Stomach (tissue), 9 donors: ENCODE results near the gene HMGN1. TPM values are rescaled to one million over a fixed set of nuclear protein-coding genes. Genes with fewer than 3 reads are reported as not detected.
"Not testable (repeated sequence)": the region's sequence is repeated elsewhere in the genome, so short reads cannot be mapped to it uniquely, and the experiment has no call there.

ENCODE experiments used
- DNase-seq, 2 donors: peaks; one replicate each; pipeline versions ENCODE4 v3.0.0 to v3.0.0-alpha.2; 2013 to 2019
- H3K27ac ChIP-seq, 5 donors: fragments of 200-600 bp in 4 of 5; sonication (generic) in 4 of 5; one replicate each; pipeline ENCODE4 v1.5.1; 2013 to 2019; ENCODE audit warnings: mild to moderate bottlenecking in 1 of 5, moderate library complexity in 1 of 5
- H3K27me3 ChIP-seq, 3 donors: fragments of 200-600 bp; sonication (generic); one replicate each; pipeline ENCODE4 v1.5.1; 2017 to 2019; ENCODE audit warnings: mixed run types in 1 of 3
- H3K36me3 ChIP-seq, 4 donors: fragments of 200-600 bp; sonication (generic); 1 replicate in 3 of 4; 2 replicates in 1 of 4; pipeline ENCODE4 v1.5.1; 2016 to 2019
- H3K4me1 ChIP-seq, 4 donors: fragments of 200-600 bp; sonication (generic); one replicate each; pipeline ENCODE4 v1.5.1; 2016 to 2019
- H3K4me3 ChIP-seq, 4 donors: fragments of 200-600 bp; sonication (generic) in 3 of 4; one replicate each; pipeline ENCODE4 v1.5.1; 2016 to 2019; ENCODE audit warnings: mild to moderate bottlenecking in 1 of 4
- H3K9me3 ChIP-seq, 4 donors: fragments of 200-600 bp; sonication (generic); one replicate each; pipeline ENCODE4 v1.5.1; 2016 to 2019
- CTCF ChIP-seq, 7 experiments: fragments of 450-650 bp in 4 of 7; fragments of 200-600 bp in 3 of 7; sonication (generic) in 3 of 7; IDR thresholded peaks; one replicate each; pipeline ENCODE4 v1.5.1; 2016 to 2019; ENCODE audit warnings: antibody characterized with exemption in 7 of 7, control low read depth in 2 of 7, mild to moderate bottlenecking in 1 of 7
- EP300 ChIP-seq: sonication (generic); formaldehyde crosslinking; IDR thresholded peaks from one replicate; pipeline ENCODE4 v1.6.1; 2017; ENCODE audit warnings: antibody characterized with exemption
- POLR2A ChIP-seq, 4 donors: fragments of 450-650 bp; IDR thresholded peaks; one replicate each; pipeline ENCODE4 v1.6.1; 2016; ENCODE audit warnings: antibody characterized with exemption in 4 of 4, control low read depth in 2 of 4, mild to moderate bottlenecking in 1 of 4, moderate library complexity in 1 of 4
- POLR2AphosphoS5 ChIP-seq, 3 donors: sonication (generic); formaldehyde crosslinking; IDR thresholded peaks; one replicate each; pipeline ENCODE4 v1.6.1; 2016; ENCODE audit warnings: antibody characterized with exemption in 3 of 3
- whole genome bisulfite sequencing, 5 donors: extraction: QIAGEN DNeasy Blood & Tissue Kit in 3 of 5; methylation state at CpG; one replicate each; pipeline versions ENCODE4 v1.1.5 to v1.1.7; 2013 to 2018; 5-methylcytosine and 5-hydroxymethylcytosine counted together
- intact Hi-C: fragments of 100-400 bp; cut with DNase I; formaldehyde crosslinking; loops from one replicate; pipeline ENCODE4 v1.15.1; 2023; ENCODE audit warnings: low total_unique reads
- polyA plus RNA-seq, 3 donors: library from polyadenylated mRNA; stranded (reverse); fragments of 200-250 nt; gene quantifications; one replicate each; pipeline ENCODE4 v1.2.3, GENCODE V29; 2013
- total RNA-seq, 5 donors: library from RNA; depleted of rRNA; stranded (reverse); fragments of >200 nt; gene quantifications; one replicate each; pipeline versions ENCODE4 v1.1.0 to v1.2.3, GENCODE V29; 2014 to 2016
- donor health status: healthy with polysubstance abuse.
- donor health status: Bipolar disorder and iron deficiency.
- donor health status: healthy.

HMGN1 gene
- total and polyA plus RNA-seq, 8 donors: 39.1 to 321 (median 131) TPM

DNA sequence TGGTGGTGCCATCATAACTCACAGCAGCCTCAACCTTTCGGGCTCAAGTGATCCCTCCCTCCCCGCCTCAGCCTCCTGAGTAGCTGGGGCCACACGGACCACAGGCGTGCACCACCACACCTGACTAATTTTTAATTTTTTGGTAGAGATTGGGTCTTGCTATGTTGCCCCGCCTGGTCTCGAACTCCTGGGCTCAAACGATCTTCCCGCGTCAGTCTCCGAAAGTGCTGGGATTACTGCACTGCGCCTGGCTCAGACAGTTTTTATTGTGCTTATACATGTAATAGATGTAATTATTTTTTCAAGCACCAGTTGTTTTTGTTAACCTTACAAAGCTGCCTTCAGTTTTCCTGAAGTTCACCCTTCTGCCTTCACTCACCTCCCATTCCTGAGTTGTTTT lies 38.0 kb upstream of the HMGN1 start:
- H3K9me3 ChIP-seq: no peaks in the 10 kb centered on the region
- peak overlapping the region in 1 of 4 donors; percentile 49 for H3K4me3 ChIP-seq
- H3K27me3 ChIP-seq: no peaks in the 10 kb centered on the region
- H3K36me3 ChIP-seq: peaks cover 3 to 13% (median 11%) of the 10 kb centered on the region in 4 donors
- peak overlapping the region in 4 of 5 donors; percentile 65 to 85 (median 79) for H3K27ac ChIP-seq
- intact Hi-C loops: no loop called here
- no peak for DNase-seq
- TF ChIP-seq EP300 (no peak), CTCF (IDR thresholded peaks at IDR 0.05) (no peak), POLR2A (IDR thresholded peaks at IDR 0.05) (no peak), POLR2AphosphoS5 (IDR thresholded peaks at IDR 0.05) (no peak)
- peaks cover 9 to 62% (median 49%) of the 10 kb centered on the region in 4 donors for H3K4me1 ChIP-seq
- 93 to 95% (median 94%) methylated on average over 11 of the region's 11 CpGs for WGBS, 5 donors

DNA sequence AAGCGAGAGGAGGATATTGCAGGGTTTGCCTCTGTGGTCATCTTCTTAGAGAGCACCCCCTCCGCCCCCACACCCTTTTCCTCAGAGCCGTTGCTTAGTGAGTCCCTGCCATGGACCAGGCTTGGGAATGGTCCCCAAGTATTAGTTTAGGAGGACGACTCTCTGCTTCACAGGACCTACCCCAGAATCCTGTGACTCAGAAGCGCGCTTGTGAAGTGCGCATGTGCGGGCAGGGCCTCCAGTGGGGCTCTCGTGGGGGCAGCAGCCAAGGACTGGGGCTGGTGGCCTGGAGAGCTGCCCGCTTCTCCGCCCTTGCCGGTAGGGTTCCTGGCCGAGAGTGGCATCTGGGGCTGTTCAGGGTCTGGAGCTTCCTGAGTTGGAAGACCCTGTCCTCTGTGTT lies 37.3 kb upstream of the HMGN1 start:
- 53 to 71% (median 63%) methylated on average over 11 to 13 of the region's 13 CpGs for WGBS, 5 donors
- Histone ChIP-seq H3K36me3 (peaks cover 0 to 8% (median 4%) of the 10 kb centered on the region in 4 donors), H3K27ac (peak overlapping the region; percentile 65 to 85 (median 76)), H3K27me3 (no peaks in the 10 kb centered on the region), H3K4me3 (peak overlapping the region; percentile 32 to 39 (median 36)), H3K4me1 (peaks cover 10 to 69% (median 56%) of the 10 kb centered on the region in 4 donors), H3K9me3 (no peaks in the 10 kb centered on the region)
- intact Hi-C loops: no loop called here
- TF ChIP-seq POLR2AphosphoS5 (IDR thresholded peaks at IDR 0.05) (no peak), CTCF (IDR thresholded peaks at IDR 0.05) (no peak), POLR2A (IDR thresholded peaks at IDR 0.05) (no peak), EP300 (no peak)
- peak; percentile 37 to 60 for DNase-seq

GRCh38 chr21:39385299-39386145 lies 36.6 kb upstream of the HMGN1 start:
- Histone ChIP-seq H3K4me1 (peaks cover 14 to 75% (median 62%) of the 10 kb centered on the region in 4 donors), H3K4me3 (peak overlapping the region; percentile 32 to 39 (median 36)), H3K36me3 (peaks cover 0 to under 1% (median under 1%) of the 10 kb centered on the region in 4 donors), H3K9me3 (no peaks in the 10 kb centered on the region), H3K27ac (peak overlapping the region; percentile 65 to 85 (median 76)), H3K27me3 (no peaks in the 10 kb centered on the region)
- TF ChIP-seq POLR2AphosphoS5 (IDR thresholded peaks at IDR 0.05) (peak; percentile 25 to 71 (median 54)), POLR2A (IDR thresholded peaks at IDR 0.05) (no peak)
- intact Hi-C loops: no loop called here
- 43 to 64% (median 60%) methylated on average over 10 to 50 of the region's 50 CpGs for WGBS, 5 donors
- peak; percentile 92 to 96 for DNase-seq

- no peaks in the 10 kb centered on the region for H3K9me3 ChIP-seq
- 83 to 87% (median 84%) methylated on average over 8 to 13 of the region's 13 CpGs for WGBS, 5 donors
- H3K27ac ChIP-seq: peak overlapping the region; percentile 45 to 85 (median 76)
- H3K36me3 ChIP-seq: no peaks in the 10 kb centered on the region
- peaks cover 16 to 69% (median 60%) of the 10 kb centered on the region in 4 donors for H3K4me1 ChIP-seq
- no peak for DNase-seq
- H3K4me3 ChIP-seq: peak overlapping the region in 2 of 4 donors; percentile 36 to 39
- TF ChIP-seq POLR2A (IDR thresholded peaks at IDR 0.05): no peak
- no peak for TF ChIP-seq POLR2AphosphoS5 (IDR thresholded peaks at IDR 0.05)
- TF ChIP-seq CTCF (IDR thresholded peaks at IDR 0.05): no peak
- no peak for TF ChIP-seq EP300
- intact Hi-C loops: no loop called here
- H3K27me3 ChIP-seq: no peaks in the 10 kb centered on the region
Measured at GRCh38 chr21:39384674-39385298, 35.9 kb upstream of the HMGN1 start.

GRCh38 chr21:39382096-39382495 lies 33.2 kb upstream of the HMGN1 start:
- H3K27ac ChIP-seq, H3K27me3 ChIP-seq, H3K9me3 ChIP-seq, intact Hi-C loops, H3K4me3 ChIP-seq, H3K36me3 ChIP-seq, DNase-seq: not testable (repeated sequence)
- H3K4me1 ChIP-seq: peaks cover 19 to 52% (median 42%) of the 10 kb centered on the region in 4 donors
- 85 to 94% (median 90%) methylated on average over 7 of the region's 7 CpGs for WGBS, 5 donors
